H1 (cell line): ENCODE data around the gene ALKAL2. TPM values are rescaled to one million over a fixed set of nuclear protein-coding genes. Genes with fewer than 3 reads are reported as not detected.

Source experiments
- ATF2 ChIP-seq: IDR thresholded peaks from 2 replicates; pipeline ENCODE4 v1.6.1; 2012; ENCODE audit warnings: low read length, inconsistent platforms
- GABPA ChIP-seq: IDR thresholded peaks from 2 replicates; pipeline ENCODE4 v1.6.1; 2011; ENCODE audit warnings: mild to moderate bottlenecking, low read length, moderate library complexity, borderline replicate concordance; ENCODE audit not compliant: insufficient read depth
- HDAC2 ChIP-seq, 2 experiments: fragments of 300-600 bp in 1 of 2; sonication (generic) in 1 of 2; IDR thresholded peaks; 2 replicates each; pipeline ENCODE4 v1.6.1; 2011 to 2012; ENCODE audit warnings: low read depth in 2 of 2, low read length in 2 of 2, mild to moderate bottlenecking in 2 of 2, moderate library complexity in 2 of 2, borderline replicate concordance in 1 of 2, inconsistent platforms in 1 of 2
- NRF1 ChIP-seq: IDR thresholded peaks from 2 replicates; pipeline ENCODE4 v1.6.1; 2011; ENCODE audit warnings: mild to moderate bottlenecking, low read depth, low read length, improper control_type of control experiment
- RAD21 ChIP-seq, 2 experiments: IDR thresholded peaks in 1 of 2; conservative IDR thresholded peaks in 1 of 2; 2 replicates each; pipeline ENCODE4 v1.6.1; 2011; ENCODE audit warnings: low read depth in 2 of 2, low read length in 2 of 2, improper control_type of control experiment in 1 of 2, inconsistent platforms in 1 of 2, mild to moderate bottlenecking in 1 of 2, moderate library complexity in 1 of 2
- TAF7 ChIP-seq: optimal IDR thresholded peaks from 2 replicates; pipeline ENCODE3; 2011; ENCODE audit warnings: low read depth, mild to moderate bottlenecking, inconsistent platforms, low read length, moderate library complexity, borderline replicate concordance
- TCF12 ChIP-seq: IDR thresholded peaks from 2 replicates; pipeline ENCODE4 v1.6.1; 2011; ENCODE audit warnings: low read depth, mild to moderate bottlenecking, low read length
- TEAD4 ChIP-seq: IDR thresholded peaks from 2 replicates; pipeline ENCODE4 v1.6.1; 2012; ENCODE audit warnings: low read depth, low read length, inconsistent platforms, mixed read lengths
- polyA plus RNA-seq, 7 experiments: library from polyadenylated mRNA; depleted of rRNA in 3 of 7; stranded (reverse) in 5 of 7; unstranded in 2 of 7; fragments of >200 nt in 5 of 7; fragments of 200-250 nt in 2 of 7; gene quantifications; 1 replicate in 5 of 7; 2 replicates in 1 of 7; 4 replicates in 1 of 7; pipeline versions ENCODE4 v1.2.1 to v1.2.3, GENCODE V29; 2011 to 2013; ENCODE audit warnings: missing spikeins in 2 of 7, mixed read lengths in 2 of 7
- total RNA-seq: library from RNA; stranded (reverse); fragmentation: NEBNext Ultra II Directional; extraction: Animal tissue kit (Norgen Biotek cat#: 25700); gene quantifications from 2 replicates; pipeline ENCODE4 v1.2.1, GENCODE V29; 2021
- TF ChIP-seq, protein P1 (sequence below): fragments of 300-600 bp; sonication (generic); IDR thresholded peaks from 2 replicates; pipeline ENCODE4 v1.7.1; 2012; ENCODE audit warnings: low read length, moderate library complexity, mild to moderate bottlenecking, inconsistent platforms; ENCODE audit not compliant: insufficient replicate concordance

The ALKAL2 gene
- total and polyA plus RNA-seq, 2 of the 8 experiments (the other 6 are each of a cell fraction or from before 2014, with no cell fraction given), result 4.6 to 11.5 TPM

GRCh38 chr2:275466-275865 lies 12.4 kb downstream of the ALKAL2 start (continued):
- TF ChIP-seq, protein P1, sequence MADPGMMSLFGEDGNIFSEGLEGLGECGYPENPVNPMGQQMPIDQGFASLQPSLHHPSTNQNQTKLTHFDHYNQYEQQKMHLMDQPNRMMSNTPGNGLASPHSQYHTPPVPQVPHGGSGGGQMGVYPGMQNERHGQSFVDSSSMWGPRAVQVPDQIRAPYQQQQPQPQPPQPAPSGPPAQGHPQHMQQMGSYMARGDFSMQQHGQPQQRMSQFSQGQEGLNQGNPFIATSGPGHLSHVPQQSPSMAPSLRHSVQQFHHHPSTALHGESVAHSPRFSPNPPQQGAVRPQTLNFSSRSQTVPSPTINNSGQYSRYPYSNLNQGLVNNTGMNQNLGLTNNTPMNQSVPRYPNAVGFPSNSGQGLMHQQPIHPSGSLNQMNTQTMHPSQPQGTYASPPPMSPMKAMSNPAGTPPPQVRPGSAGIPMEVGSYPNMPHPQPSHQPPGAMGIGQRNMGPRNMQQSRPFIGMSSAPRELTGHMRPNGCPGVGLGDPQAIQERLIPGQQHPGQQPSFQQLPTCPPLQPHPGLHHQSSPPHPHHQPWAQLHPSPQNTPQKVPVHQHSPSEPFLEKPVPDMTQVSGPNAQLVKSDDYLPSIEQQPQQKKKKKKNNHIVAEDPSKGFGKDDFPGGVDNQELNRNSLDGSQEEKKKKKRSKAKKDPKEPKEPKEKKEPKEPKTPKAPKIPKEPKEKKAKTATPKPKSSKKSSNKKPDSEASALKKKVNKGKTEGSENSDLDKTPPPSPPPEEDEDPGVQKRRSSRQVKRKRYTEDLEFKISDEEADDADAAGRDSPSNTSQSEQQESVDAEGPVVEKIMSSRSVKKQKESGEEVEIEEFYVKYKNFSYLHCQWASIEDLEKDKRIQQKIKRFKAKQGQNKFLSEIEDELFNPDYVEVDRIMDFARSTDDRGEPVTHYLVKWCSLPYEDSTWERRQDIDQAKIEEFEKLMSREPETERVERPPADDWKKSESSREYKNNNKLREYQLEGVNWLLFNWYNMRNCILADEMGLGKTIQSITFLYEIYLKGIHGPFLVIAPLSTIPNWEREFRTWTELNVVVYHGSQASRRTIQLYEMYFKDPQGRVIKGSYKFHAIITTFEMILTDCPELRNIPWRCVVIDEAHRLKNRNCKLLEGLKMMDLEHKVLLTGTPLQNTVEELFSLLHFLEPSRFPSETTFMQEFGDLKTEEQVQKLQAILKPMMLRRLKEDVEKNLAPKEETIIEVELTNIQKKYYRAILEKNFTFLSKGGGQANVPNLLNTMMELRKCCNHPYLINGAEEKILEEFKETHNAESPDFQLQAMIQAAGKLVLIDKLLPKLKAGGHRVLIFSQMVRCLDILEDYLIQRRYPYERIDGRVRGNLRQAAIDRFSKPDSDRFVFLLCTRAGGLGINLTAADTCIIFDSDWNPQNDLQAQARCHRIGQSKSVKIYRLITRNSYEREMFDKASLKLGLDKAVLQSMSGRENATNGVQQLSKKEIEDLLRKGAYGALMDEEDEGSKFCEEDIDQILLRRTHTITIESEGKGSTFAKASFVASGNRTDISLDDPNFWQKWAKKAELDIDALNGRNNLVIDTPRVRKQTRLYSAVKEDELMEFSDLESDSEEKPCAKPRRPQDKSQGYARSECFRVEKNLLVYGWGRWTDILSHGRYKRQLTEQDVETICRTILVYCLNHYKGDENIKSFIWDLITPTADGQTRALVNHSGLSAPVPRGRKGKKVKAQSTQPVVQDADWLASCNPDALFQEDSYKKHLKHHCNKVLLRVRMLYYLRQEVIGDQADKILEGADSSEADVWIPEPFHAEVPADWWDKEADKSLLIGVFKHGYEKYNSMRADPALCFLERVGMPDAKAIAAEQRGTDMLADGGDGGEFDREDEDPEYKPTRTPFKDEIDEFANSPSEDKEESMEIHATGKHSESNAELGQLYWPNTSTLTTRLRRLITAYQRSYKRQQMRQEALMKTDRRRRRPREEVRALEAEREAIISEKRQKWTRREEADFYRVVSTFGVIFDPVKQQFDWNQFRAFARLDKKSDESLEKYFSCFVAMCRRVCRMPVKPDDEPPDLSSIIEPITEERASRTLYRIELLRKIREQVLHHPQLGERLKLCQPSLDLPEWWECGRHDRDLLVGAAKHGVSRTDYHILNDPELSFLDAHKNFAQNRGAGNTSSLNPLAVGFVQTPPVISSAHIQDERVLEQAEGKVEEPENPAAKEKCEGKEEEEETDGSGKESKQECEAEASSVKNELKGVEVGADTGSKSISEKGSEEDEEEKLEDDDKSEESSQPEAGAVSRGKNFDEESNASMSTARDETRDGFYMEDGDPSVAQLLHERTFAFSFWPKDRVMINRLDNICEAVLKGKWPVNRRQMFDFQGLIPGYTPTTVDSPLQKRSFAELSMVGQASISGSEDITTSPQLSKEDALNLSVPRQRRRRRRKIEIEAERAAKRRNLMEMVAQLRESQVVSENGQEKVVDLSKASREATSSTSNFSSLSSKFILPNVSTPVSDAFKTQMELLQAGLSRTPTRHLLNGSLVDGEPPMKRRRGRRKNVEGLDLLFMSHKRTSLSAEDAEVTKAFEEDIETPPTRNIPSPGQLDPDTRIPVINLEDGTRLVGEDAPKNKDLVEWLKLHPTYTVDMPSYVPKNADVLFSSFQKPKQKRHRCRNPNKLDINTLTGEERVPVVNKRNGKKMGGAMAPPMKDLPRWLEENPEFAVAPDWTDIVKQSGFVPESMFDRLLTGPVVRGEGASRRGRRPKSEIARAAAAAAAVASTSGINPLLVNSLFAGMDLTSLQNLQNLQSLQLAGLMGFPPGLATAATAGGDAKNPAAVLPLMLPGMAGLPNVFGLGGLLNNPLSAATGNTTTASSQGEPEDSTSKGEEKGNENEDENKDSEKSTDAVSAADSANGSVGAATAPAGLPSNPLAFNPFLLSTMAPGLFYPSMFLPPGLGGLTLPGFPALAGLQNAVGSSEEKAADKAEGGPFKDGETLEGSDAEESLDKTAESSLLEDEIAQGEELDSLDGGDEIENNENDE, result no peak
- no peak for TF ChIP-seq TAF7
- TF ChIP-seq TCF12, result no peak
- TF ChIP-seq NRF1, result no peak
- no peak for TF ChIP-seq TEAD4
- no peak for TF ChIP-seq GABPA
- TF ChIP-seq ATF2, result no peak
- no peak for TF ChIP-seq HDAC2 (IDR thresholded peaks at IDR 0.05; ENCODE audit: borderline replicate concordance in 1 of 2, low read depth in 2 of 2, low read length in 2 of 2)
- TF ChIP-seq RAD21 (IDR thresholded peaks at IDR 0.05 in 1 of 2, conservative IDR thresholded peaks at IDR 0.05 in 1 of 2; ENCODE audit: low read depth in 2 of 2, low read length in 2 of 2), result no peak
